K562 (cell line): Measurements from ENCODE around the gene DPP4. TPM values are rescaled to one million over a fixed set of nuclear protein-coding genes. Genes with fewer than 3 reads are reported as not detected.

ENCODE experiments used
- ATAC-seq: fragments of 200-7000 bp; cut with Tn5 transposase; 3 replicates; pipeline ENCODE4 v1.9.1; 2020; ENCODE audit warnings: moderate library complexity
- BruUV-seq: library from RNA; stranded (reverse); fragments of 400-500 nt; replicated peaks from 2 replicates; lab custom pipeline; 2021; lab: Mats Ljungman, UMichigan
- CTCF ChIA-PET: fragments of 300-600 bp; formaldehyde crosslinking; extraction: SDS; loops from one replicate; lab custom pipeline; 2021; ENCODE audit warnings: low intra/inter-chr PET ratio; lab: Yijun Ruan, JAX
- POLR2A ChIA-PET: fragments of 300-600, 350-650 bp; sonication (Branson Sonifier 250); formaldehyde crosslinking; extraction: SDS; loops from one replicate; lab custom pipeline; 2021; ENCODE audit warnings: antibody characterized with exemption, inconsistent platforms; lab: Yijun Ruan, JAX
- DNase-seq, 4 experiments: peaks; one replicate each; pipeline versions ENCODE4 v3.0.0 to v3.0.0-alpha.2; 2011 to 2018; ENCODE audit warnings: low spot score in 3 of 4, mixed read lengths in 3 of 4; ENCODE audit errors: extremely low read depth in 1 of 4
- FAIRE-seq: peaks from 2 replicates; lab custom pipeline; 2011; peaks lifted over from hg19 to GRCh38; lab: Jason Lieb, UNC
- H2AFZ ChIP-seq: 2 replicates; pipeline ENCODE4 v1.6.0; 2011; ENCODE audit warnings: low read depth, low read length, control low read depth, inconsistent platforms
- H3K27ac ChIP-seq: fragments of 200-600 bp; 3 replicates; pipeline ENCODE4 v1.8.0; 2011; ENCODE audit warnings: low read depth, mild to moderate bottlenecking, control low read depth, inconsistent platforms, low read length, moderate library complexity, mixed read lengths; ENCODE audit errors: extremely low read depth
- H3K27me3 ChIP-seq, 2 experiments: fragments of 300-600 bp in 1 of 2; 2 replicates in 1 of 2; 3 replicates in 1 of 2; pipeline versions ENCODE4 v1.6.0 to v1.8.0; 2011; ENCODE audit warnings: inconsistent platforms in 2 of 2, low read length in 2 of 2, mild to moderate bottlenecking in 1 of 2, mixed read lengths in 1 of 2, moderate library complexity in 1 of 2; ENCODE audit not compliant: control insufficient read depth in 2 of 2, insufficient read depth in 2 of 2
- H3K36me3 ChIP-seq: fragments of 300-600 bp; 3 replicates; pipeline ENCODE4 v1.8.0; 2011; ENCODE audit warnings: mild to moderate bottlenecking, low read length, inconsistent platforms; ENCODE audit not compliant: control insufficient read depth, insufficient read depth
- H3K4me1 ChIP-seq, 2 experiments: fragments of 200-600 bp in 1 of 2; replicated peaks in 1 of 2; 2 replicates in 1 of 2; 3 replicates in 1 of 2; pipeline versions ENCODE4 v1.5.1 to v1.8.0; 2011; ENCODE audit warnings: inconsistent platforms in 2 of 2, low read length in 2 of 2, mild to moderate bottlenecking in 1 of 2, mixed read lengths in 1 of 2, moderate library complexity in 1 of 2; ENCODE audit not compliant: control insufficient read depth in 2 of 2, insufficient read depth in 2 of 2
- H3K4me2 ChIP-seq: 2 replicates; pipeline ENCODE4 v1.6.1; 2011; ENCODE audit warnings: low read length, control low read depth, inconsistent platforms, mixed read lengths; ENCODE audit not compliant: insufficient read depth
- H3K4me3 ChIP-seq: fragments of 200-600 bp; sonication (generic), shearing (Covaris generic); 2 replicates; pipeline ENCODE4 v1.5.1; 2016; ENCODE audit warnings: control low read depth, inconsistent platforms
- H3K79me2 ChIP-seq: fragments of 200-600 bp; 3 replicates; pipeline ENCODE4 v1.8.0; 2011; ENCODE audit warnings: low read length, inconsistent platforms; ENCODE audit not compliant: control insufficient read depth, insufficient read depth
- H3K9ac ChIP-seq, 2 experiments: 2 replicates each; pipeline versions ENCODE4 v1.6.0 to v1.6.1; 2011; ENCODE audit warnings: low read depth in 2 of 2, low read length in 2 of 2, control low read depth in 1 of 2, inconsistent platforms in 1 of 2, mild to moderate bottlenecking in 1 of 2, mixed read lengths in 1 of 2; ENCODE audit not compliant: insufficient read depth in 1 of 2
- H3K9me1 ChIP-seq: one replicate; pipeline ENCODE4 v1.6.0; 2011; ENCODE audit warnings: inconsistent platforms, mild to moderate bottlenecking, low read length, moderate library complexity; ENCODE audit not compliant: control insufficient read depth, insufficient read depth
- H3K9me3 ChIP-seq: replicated peaks from 2 replicates; pipeline ENCODE4 v1.5.1; 2011; ENCODE audit warnings: low read depth, low read length, inconsistent platforms; ENCODE audit not compliant: control insufficient read depth, insufficient read depth
- H4K20me1 ChIP-seq: replicated peaks from 2 replicates; pipeline ENCODE4 v1.6.1; 2011; ENCODE audit warnings: low read length, inconsistent platforms, mixed read lengths; ENCODE audit not compliant: control insufficient read depth, insufficient read depth
- CC2D1A ChIP-seq: fragments of 450-650 bp; IDR thresholded peaks from 2 replicates; pipeline ENCODE4 v1.6.1; 2017; ENCODE audit warnings: mild to moderate bottlenecking
- FOXA1 ChIP-seq: fragments of 450-650 bp; IDR thresholded peaks from 2 replicates; pipeline ENCODE4 v1.6.1; 2016; ENCODE audit warnings: mild to moderate bottlenecking, borderline replicate concordance
- LEF1 ChIP-seq: fragments of 450-650 bp; IDR thresholded peaks from 2 replicates; pipeline ENCODE4 v1.6.1; 2016; ENCODE audit warnings: mild to moderate bottlenecking
- ZNF695 ChIP-seq: fragments of 450-650 bp; formaldehyde crosslinking; IDR thresholded peaks from 2 replicates; pipeline ENCODE4 v1.4.0; 2020; ENCODE audit warnings: mild to moderate bottlenecking, moderate library complexity
- WGBS: fragments of 100-300 bp; shearing (Covaris generic); methylation state at CpG from one replicate; pipeline ENCODE4 v1.1.6; 2016; ENCODE audit warnings: low coverage, mixed read lengths; ENCODE audit not compliant: insufficient coverage; ENCODE audit errors: missing lambda C conversion rate; 5-methylcytosine and 5-hydroxymethylcytosine counted together
- in situ Hi-C: fragments of 300-500 bp; cut with MboI; formaldehyde crosslinking; loops from 4 replicates; pipeline ENCODE4 v1.15.0; 2018; ENCODE audit warnings: inconsistent platforms, mixed read lengths
- intact Hi-C: fragments of 100-400 bp; cut with micrococcal nuclease; formaldehyde crosslinking; loops from 2 replicates; pipeline ENCODE4 v1.14.2; 2022
- polyA plus RNA-seq, 8 experiments: library from polyadenylated mRNA; depleted of rRNA in 4 of 8; stranded (reverse) in 5 of 8; unstranded in 3 of 8; fragments of >200 nt; fragmentation: Nextera tagmentation in 2 of 8; fragmentation: Illumina TruSeq in 1 of 8; extraction: Ambion mirVana in 2 of 8; extraction: Trizol in 1 of 8; gene quantifications; 2 replicates each; pipeline versions ENCODE4 v1.2.1 to v1.2.3, GENCODE V29; 2011 to 2014; ENCODE audit warnings: inconsistent platforms in 1 of 8, missing spikeins in 1 of 8
- total RNA-seq, 7 experiments: library from RNA; depleted of rRNA in 6 of 7; stranded (reverse); fragments of >200 nt in 6 of 7; fragmentation: Illumina TruSeq in 2 of 7; extraction: Trizol in 2 of 7; gene quantifications; 2 replicates each; pipeline versions ENCODE4 v1.2.1 to v1.2.3, GENCODE V29; 2011 to 2021; ENCODE audit warnings: low replicate concordance in 1 of 7
- TF ChIP-seq, protein P1 (sequence below): fragments of 250-450 bp; sonication (Bioruptor Pico); IDR thresholded peaks from 2 replicates; pipeline ENCODE4 v1.8.0; 2022; ENCODE audit warnings: moderate library complexity, mild to moderate bottlenecking, inconsistent platforms

DPP4 gene
- total and polyA plus RNA-seq, 9 of the 15 experiments (the other 6 are each of a cell fraction or from before 2014, with no cell fraction given): 0.11 TPM; not detected in 8

DNA sequence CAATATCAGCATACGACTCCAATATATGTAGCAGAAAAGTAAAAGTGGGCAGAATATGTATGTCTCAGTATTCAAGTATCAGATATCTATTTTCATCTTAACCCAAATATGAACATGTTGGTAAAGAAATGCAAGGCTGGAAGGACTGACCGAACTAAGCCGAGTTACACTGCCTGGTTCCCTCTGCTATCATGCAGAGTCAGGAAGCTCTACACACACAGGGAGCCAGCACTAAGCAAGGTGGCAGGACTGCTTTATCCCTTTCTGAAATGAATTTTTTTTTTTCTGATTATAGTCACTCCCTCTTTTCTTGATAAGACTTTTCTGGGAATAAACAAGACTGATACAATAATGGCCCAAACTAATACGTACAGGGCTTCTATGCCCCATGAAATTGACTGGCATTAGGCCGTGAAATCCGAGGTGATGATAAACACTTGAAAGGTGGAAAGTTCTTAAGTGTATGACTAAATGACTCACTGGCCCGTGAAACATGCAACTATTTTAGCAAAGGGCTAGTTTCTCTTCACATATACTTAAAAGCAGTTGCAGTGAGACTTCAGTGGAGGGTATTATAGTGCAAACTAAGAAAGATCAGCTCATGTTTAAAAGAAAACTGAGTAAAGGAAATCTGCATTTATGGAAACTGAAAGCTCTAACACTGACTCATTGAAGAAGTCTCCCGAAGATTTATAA lies 14.9 kb downstream of the DPP4 start:
- no peaks in the 10 kb centered on the region for H3K36me3 ChIP-seq
- H3K4me1 ChIP-seq: no peaks in the 10 kb centered on the region
- under 1% methylated on average over 8 of the region's 8 CpGs for WGBS
- no peaks in the 10 kb centered on the region for H3K9me3 ChIP-seq
- H3K4me3 ChIP-seq: no peak overlapping the region
- no peak for DNase-seq
- H3K79me2 ChIP-seq: no peaks in the 10 kb centered on the region
- no peak for TF ChIP-seq CC2D1A
- H2AFZ ChIP-seq: no peak overlapping the region
- intact Hi-C loops (no loop called here), in situ Hi-C loops (no loop called here)
- H3K27me3 ChIP-seq: no peaks in the 10 kb centered on the region
- no peak overlapping the region for H3K9ac ChIP-seq
- no peak for ATAC-seq
- ChIA-PET CTCF (no interaction called here), POLR2A (no interaction called here)
- BruUV-seq: no TSS peak
- no peak overlapping the region for H3K4me2 ChIP-seq
- no peaks in the 10 kb centered on the region for H3K9me1 ChIP-seq
- H3K27ac ChIP-seq: no peak overlapping the region
- H4K20me1 ChIP-seq: no peaks in the 10 kb centered on the region
- no peak for FAIRE-seq

DNA sequence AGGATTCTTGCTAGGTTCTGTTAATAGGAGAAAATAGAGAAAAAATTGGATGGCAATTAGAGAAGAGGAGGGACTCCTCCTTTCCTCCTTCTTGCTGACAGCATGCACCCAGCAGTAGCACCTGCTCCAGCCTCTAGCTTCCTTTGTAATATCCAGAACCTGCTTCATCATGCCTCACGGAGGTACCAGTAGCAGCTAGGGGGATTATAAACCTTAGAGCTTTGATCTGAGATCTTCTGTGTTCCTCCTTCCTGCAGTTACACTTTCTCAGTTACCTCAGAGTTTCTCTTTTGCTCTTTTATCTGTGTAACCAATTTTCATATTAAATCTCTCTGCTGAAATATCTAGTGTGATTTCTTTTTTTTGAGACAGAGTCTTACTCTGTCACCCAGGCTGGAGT lies 16.6 kb downstream of the DPP4 start:
- H2AFZ ChIP-seq: no peak overlapping the region
- no peak overlapping the region for H3K9ac ChIP-seq
- no peak for TF ChIP-seq ZNF695
- TF ChIP-seq FOXA1: no peak
- TF ChIP-seq, protein P1, sequence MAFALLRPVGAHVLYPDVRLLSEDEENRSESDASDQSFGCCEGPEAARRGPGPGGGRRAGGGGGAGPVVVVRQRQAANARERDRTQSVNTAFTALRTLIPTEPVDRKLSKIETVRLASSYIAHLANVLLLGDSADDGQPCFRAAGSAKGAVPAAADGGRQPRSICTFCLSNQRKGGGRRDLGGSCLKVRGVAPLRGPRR (CRISPR knock-in tag): no peak
- no peak for TF ChIP-seq LEF1
- H3K9me3 ChIP-seq: no peaks in the 10 kb centered on the region
- H3K4me3 ChIP-seq: no peak overlapping the region
- DNase-seq: no peak
- H3K4me1 ChIP-seq: no peaks in the 10 kb centered on the region
- H3K36me3 ChIP-seq: no peaks in the 10 kb centered on the region
- no peak overlapping the region for H3K27ac ChIP-seq
- no peaks in the 10 kb centered on the region for H3K79me2 ChIP-seq
- H3K27me3 ChIP-seq: no peaks in the 10 kb centered on the region
- 0% methylated on average over 1 of the region's 1 CpG for WGBS
- in situ Hi-C loops: no loop called here
- no peaks in the 10 kb centered on the region for H4K20me1 ChIP-seq
- CTCF ChIA-PET: no interaction called here
- FAIRE-seq: no peak
- no TSS peak for BruUV-seq
- ATAC-seq: no peak
- POLR2A ChIA-PET: no interaction called here
- H3K4me2 ChIP-seq: no peak overlapping the region
- intact Hi-C loops: no loop called here
- no peaks in the 10 kb centered on the region for H3K9me1 ChIP-seq
